ENCODE data around the gene CES4A.
"Not testable (repeated sequence)": the region's sequence is repeated elsewhere in the genome, so short reads cannot be mapped to it uniquely, and the experiment has no call there.

DNA sequence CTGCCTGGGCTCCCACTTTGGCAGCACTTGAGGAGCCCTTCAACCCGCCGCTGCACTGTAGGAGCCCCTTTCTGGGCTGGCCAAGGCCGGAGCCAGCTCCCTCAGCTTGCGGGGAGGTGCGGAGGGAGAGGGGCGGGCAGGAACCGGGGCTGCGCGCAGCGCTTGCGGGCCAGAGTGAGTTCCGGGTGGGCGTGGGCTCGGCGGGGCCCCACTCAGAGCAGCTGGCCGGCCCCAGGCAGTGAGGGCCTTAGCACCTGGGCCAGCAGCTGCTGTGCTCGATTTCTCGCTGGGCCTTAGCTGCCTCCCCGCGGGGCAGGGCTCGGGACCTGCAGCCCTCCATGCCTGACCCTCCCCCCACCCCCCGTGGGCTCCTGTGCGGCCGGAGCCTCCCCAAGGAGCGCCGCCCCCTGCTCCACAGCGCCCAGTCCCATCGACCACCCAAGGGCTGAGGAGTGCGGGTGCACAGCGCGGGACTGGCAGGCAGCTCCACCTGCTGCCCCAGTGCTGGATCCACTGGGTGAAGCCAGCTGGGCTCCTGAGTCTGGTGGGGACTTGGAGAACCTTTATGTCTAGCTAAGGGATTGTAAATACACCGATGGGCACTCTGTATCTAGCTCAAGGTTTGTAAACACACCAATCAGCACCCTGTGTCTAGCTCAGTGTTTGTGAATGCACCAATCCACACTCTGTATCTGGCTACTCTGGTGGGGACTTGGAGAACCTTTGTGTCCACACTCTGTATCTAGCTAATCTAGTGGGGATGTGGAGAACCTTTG lies 14.0 kb upstream of the CES4A start:
- TF ChIP-seq, protein P1, sequence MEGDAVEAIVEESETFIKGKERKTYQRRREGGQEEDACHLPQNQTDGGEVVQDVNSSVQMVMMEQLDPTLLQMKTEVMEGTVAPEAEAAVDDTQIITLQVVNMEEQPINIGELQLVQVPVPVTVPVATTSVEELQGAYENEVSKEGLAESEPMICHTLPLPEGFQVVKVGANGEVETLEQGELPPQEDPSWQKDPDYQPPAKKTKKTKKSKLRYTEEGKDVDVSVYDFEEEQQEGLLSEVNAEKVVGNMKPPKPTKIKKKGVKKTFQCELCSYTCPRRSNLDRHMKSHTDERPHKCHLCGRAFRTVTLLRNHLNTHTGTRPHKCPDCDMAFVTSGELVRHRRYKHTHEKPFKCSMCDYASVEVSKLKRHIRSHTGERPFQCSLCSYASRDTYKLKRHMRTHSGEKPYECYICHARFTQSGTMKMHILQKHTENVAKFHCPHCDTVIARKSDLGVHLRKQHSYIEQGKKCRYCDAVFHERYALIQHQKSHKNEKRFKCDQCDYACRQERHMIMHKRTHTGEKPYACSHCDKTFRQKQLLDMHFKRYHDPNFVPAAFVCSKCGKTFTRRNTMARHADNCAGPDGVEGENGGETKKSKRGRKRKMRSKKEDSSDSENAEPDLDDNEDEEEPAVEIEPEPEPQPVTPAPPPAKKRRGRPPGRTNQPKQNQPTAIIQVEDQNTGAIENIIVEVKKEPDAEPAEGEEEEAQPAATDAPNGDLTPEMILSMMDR (IDR thresholded peaks at IDR 0.05), result not testable (repeated sequence)
- TF ChIP-seq POLR2A, EP300 (IDR thresholded peaks at IDR 0.05): not testable (repeated sequence)

Measured in tibial nerve (tissue), 4 donors.